Gastroesophageal sphincter (tissue), 3 donors: ENCODE data around the gene ELAVL3.

Source experiments
- CTCF ChIP-seq, 4 experiments: fragments of 200-600 bp in 2 of 4; fragments of 450-650 bp in 2 of 4; sonication (generic) in 1 of 4; IDR thresholded peaks; one replicate each; pipeline ENCODE4 v1.5.1; 2017 to 2019; ENCODE audit warnings: antibody characterized with exemption in 4 of 4, mild to moderate bottlenecking in 2 of 4, moderate library complexity in 2 of 4
- POLR2A ChIP-seq, 2 donors: fragments of 450-650 bp; IDR thresholded peaks; one replicate each; pipeline ENCODE4 v1.6.1; 2017; ENCODE audit warnings: antibody characterized with exemption in 2 of 2, mild to moderate bottlenecking in 2 of 2, moderate library complexity in 1 of 2
- POLR2AphosphoS5 ChIP-seq: sonication (generic); formaldehyde crosslinking; IDR thresholded peaks from one replicate; pipeline ENCODE4 v1.6.1; 2017; ENCODE audit warnings: antibody characterized with exemption

DNA sequence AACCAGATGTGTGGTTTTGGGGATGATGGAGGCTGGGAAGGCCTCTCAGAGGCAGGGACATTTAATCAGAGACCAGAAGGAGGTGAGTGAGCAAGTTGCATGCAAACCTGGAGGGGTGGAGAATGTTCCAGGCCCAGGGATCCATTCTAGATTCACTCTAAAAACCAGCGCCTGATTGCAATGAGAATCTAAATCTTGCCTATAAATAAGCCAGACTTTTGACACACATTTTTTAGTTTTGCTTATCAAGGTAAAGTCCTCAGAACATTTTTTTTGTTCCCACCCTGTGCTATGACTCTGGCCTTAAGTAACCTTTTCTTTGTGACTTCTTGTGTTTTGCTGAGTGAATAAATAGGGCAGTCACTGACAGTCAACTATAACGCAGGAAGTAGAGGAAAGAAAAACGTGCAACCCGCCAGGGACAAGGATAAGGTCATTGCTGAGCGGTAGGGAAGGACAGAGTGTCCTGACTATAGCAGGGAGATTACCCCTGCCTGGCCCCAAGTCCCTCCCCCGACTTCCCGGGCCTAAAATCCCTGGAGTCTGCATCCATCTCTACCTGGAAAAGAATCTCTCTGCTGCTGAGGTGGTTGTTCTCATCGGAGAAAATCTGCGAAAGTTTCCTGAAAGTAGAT lies 76.1 kb downstream of the ELAVL3 start:
- TF ChIP-seq POLR2AphosphoS5 (no peak), CTCF (IDR thresholded peaks at IDR 0.05) (no peak), POLR2A (IDR thresholded peaks at IDR 0.05) (no peak)
